ENCODE measurements around the gene EMC8.
"Not testable (repeated sequence)": the region's sequence is repeated elsewhere in the genome, so short reads cannot be mapped to it uniquely, and the experiment has no call there.

EMC8 gene

GRCh38 chr16:85812031-85812807, 12.9 kb upstream of the EMC8 start:
- DNase-seq = no peak

GRCh38 chr16:85810742-85811115, 11.4 kb upstream of the EMC8 start:
- DNase-seq = no peak

DNA sequence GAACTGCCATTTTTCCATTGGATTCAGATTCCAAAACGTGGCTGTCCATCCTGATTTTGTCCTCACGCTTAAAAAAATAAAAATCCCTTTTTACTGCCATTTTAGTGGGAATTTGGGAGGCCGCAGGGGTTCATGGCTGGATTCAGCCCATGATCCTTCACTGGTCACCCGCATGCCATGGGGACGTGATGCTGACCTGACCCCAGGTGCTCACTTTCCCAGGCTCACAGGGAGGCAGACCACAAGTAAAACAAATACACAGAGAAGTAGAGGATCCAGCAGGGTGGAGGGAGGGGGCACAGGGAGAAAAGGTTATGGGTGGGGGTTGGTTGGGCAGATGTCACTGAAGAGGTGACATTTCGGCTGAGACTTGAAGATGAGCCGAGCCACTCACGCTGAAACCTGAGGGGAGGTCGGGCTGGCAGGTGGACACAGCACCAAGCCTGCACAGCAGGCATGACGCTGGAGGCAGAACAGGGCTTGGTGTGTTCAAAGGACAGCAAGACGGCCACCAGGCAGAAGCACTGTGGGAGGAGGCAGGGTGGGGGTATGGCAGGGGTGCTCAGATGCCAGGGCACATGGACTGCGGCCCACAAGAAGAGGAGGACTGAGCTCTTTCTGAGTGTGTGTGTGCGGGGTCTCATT, 10.9 kb upstream of the EMC8 start:
- DNase-seq = no peak

GRCh38 chr16:85809645-85810044, 10.3 kb upstream of the EMC8 start:
- no peak for DNase-seq

- DNase-seq = no peak
Measured at GRCh38 chr16:85808926-85809325, 9.6 kb upstream of the EMC8 start.

GRCh38 chr16:85808104-85808503, 8.8 kb upstream of the EMC8 start:
- DNase-seq = not testable (repeated sequence)

DNA sequence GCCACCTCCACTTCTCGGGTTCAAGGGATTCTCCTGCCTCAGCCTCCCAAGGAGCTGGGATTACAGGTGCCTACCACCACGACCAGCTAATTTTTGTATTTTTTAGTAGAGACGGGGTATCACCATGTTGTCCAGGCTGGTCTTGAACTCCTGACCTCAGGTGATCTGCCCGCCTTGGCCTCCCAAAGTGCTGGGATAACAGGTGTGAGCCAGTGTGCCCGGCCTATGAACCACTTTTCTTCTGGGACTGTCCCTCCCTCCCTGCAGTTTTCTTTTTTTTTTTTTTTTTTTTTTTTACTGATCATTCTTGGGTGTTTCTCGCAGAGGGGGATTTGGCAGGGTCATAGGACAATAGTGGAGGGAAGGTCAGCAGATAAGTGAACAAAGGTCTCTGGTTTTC, 8.0 kb upstream of the EMC8 start:
- DNase-seq = not testable (repeated sequence)

DNA sequence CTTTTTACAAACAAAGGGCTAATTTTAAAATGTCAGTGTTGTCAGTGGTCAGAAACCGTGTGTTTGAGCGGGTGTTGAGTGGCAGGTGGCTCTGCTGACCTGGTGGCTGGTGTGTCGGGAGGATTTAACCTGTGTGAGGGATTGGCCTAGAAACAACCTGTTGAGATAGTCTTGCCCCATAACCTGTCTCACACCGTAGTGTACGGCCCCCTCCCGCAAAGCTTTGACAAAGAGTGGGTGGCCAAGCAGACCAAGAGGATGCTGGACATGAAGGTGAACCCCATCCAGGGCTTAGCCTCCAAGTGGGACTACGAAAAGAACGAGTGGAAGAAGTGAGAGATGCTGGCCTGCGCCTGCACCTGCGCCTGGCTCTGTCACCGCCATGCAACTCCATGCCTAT, 7.2 kb upstream of the EMC8 start:
- DNase-seq = no peak

- DNase-seq = no peak
Measured at GRCh38 chr16:85805442-85806045, 6.2 kb upstream of the EMC8 start.

DNA sequence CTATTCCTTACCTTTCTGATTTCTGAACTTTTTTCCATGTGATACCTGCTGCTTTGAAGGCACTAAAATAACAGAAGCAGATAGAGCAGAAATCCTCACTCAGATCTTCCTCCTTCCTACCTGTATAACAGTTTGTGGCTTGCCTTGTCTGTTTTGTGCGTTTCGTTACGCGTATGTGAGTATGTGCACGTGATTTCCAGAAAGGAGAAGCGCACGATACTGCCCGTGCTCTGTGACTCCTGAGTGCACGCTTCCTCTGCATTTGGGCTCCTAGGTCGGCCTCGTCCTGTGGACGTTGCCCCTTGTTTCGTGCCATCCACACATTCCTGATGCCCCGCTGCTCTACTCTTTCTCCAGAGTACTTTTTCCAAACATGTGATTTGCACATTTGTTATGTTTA, 4.2 kb upstream of the EMC8 start:
- DNase-seq = no peak

GRCh38 chr16:85800321-85800669, 951 bp upstream of the EMC8 start:
- DNase-seq = peak; percentile 35

DNA sequence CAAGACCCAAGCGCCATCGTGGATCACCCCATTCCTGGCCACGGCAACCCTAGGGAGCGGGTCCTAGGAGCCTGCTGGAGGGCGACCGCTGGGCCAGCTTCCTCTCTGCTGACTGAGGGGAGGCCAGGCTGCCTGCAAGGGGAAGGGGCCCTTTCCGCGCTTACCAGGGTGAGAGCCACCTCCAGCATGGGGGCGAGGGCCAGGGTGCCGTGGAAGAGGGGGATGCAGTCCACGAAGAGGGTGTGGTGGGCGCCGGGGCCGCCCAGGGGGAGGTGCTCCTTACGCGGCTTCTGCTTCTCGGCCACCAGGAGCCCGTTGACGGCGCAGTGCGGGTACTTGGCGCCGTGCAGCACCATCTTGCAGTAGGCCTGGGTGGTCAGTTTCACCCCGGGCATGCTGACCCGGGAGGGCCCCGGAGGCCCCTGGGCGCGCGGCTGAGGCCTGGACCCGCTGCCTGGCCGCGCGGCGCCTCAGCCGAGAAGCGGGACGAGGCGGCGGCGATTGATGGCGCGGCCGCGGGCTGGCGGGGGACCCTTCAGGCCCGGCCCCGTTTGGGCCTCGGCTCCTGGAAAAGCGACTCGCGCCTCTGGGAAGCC, 345 bp downstream of the EMC8 start:
- peak; percentile 37 for DNase-seq

- no peak for DNase-seq
Measured at GRCh38 chr16:85798283-85798776, 1.0 kb downstream of the EMC8 start.

GRCh38 chr16:85796599-85796998, 2.7 kb downstream of the EMC8 start:
- no peak for DNase-seq

GRCh38 chr16:85796152-85796551, 3.2 kb downstream of the EMC8 start:
- DNase-seq = no peak

- no peak for DNase-seq
Measured at GRCh38 chr16:85794696-85795095, 4.6 kb downstream of the EMC8 start.

- DNase-seq = no peak
Measured at GRCh38 chr16:85793662-85794298, 5.6 kb downstream of the EMC8 start.

DNA sequence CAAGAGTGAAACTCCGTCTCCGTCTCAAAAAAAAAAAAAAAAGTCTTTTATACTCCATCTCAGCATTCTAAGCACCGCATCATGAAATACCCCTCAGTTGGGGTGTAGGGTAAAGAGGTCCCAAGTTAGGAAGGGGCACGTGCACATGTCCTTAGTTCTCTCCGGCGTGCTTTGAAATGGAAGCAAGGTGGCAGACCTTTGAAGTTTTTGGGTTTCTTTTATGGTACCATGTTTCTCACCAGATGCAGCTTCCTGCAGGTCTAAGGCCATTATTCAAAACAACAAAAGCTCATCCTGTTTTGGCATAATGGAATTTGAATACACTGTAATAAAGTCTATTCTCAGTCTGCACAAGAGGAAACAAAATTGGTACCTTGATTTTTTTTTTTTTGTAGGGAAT, 9.6 kb downstream of the EMC8 start:
- no peak for DNase-seq

GRCh38 chr16:85788819-85789218, 10.5 kb downstream of the EMC8 start:
- DNase-seq = no peak

DNA sequence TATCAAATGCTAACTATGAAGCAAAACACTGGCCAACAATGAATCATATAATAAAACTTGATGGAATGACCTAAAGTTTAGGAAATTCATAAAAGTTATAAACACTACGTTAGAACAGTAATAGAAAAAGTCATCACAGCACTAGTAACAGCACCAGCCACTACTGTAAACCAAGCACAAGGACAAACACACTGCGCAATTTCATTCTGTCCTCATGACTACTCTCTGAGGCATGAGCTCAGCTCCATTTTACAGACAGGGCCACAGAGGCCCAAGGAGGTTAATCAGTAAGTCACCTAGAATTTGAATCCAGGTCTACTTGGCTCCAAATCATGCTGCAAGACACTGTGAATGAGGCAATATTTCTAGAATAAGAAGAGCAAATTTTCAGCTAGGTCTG, 13.4 kb downstream of the EMC8 start:
- DNase-seq = no peak

DNA sequence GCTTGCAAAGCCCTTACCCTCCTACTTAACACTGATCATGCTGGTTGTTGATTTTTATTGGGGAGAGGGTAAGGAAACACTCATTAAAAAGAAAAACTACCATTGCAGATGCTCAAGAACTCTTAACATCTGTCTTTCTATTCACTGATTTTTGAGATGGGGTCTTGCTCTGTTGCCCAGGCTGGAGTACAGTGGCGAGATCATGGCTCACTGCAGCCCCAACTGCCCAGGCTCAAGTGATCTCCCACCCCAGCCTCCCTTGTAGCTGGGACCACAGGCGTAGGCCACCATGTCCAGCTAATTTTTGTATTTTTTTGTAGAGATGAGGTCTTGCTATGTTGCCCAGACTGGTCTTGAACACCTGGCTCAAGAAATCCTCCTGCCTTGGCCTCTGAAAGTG, 14.5 kb downstream of the EMC8 start:
- no peak for DNase-seq

DNA sequence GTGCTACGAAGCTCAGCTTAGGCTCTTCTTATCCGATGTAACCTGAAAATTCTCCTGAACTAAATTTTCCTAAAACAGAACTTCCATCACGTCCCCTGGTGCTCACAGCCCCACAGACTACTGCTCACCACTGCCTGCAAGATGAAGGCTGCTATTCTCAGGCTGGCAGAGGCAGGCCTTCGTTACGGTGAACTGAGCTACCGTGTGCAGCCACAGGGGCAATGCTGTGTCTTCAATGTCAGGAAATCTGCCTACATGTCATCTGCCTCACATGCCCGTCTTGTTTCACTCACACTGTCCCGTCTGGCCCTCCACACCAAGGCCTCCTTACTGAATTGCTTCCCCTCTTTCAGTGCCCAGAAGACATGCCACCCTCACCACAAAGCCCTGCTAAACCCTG, 15.9 kb downstream of the EMC8 start:
- DNase-seq = no peak

DNA sequence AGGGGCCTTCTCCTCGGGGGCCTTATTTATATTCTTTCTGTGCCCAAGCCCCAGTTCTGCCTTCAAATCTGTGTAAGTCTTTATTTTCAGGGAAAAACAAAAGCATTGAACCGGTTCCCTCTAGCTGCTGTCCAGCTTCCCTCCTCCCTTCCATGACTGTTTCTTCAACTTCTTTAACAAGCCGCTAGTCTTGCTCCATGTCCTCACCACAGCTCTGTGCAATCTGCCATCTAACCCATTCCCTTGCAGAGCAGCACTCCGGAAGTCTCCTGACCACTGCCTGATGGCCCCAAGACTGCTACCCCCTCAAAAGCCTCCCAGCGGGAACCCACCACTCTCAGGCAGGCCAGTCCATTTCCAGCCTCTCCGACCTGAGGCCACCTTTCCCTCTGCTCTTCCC, 16.9 kb downstream of the EMC8 start:
- no peak for DNase-seq
